ENCODE results near the gene DNAH11.
A peak's percentile ranks its signal among the peaks of the same experiment; 100 is the strongest.

DNAH11 gene

GRCh38 chr7:21611129-21611528 lies 68.3 kb downstream of the DNAH11 start:
- TF ChIP-seq CTCF (IDR thresholded peaks at IDR 0.05; ENCODE audit: low read depth, low read length): no peak
- DNase-seq (ENCODE audit: extremely low read depth, low read depth): no peak

- DNase-seq (ENCODE audit: extremely low read depth, low read depth): no peak
- TF ChIP-seq CTCF (IDR thresholded peaks at IDR 0.05; ENCODE audit: low read depth, low read length): no peak
Measured at GRCh38 chr7:21616091-21616490, 73.3 kb downstream of the DNAH11 start.

- TF ChIP-seq CTCF (IDR thresholded peaks at IDR 0.05; ENCODE audit: low read depth, low read length): no peak
- no peak for DNase-seq (ENCODE audit: extremely low read depth, low read depth)
Measured at GRCh38 chr7:21616796-21617436, 74.1 kb downstream of the DNAH11 start.

GRCh38 chr7:21617513-21617912 lies 74.7 kb downstream of the DNAH11 start:
- no peak for DNase-seq (ENCODE audit: extremely low read depth, low read depth)

GRCh38 chr7:21617916-21618390 lies 75.1 kb downstream of the DNAH11 start:
- no peak for TF ChIP-seq CTCF (IDR thresholded peaks at IDR 0.05; ENCODE audit: low read depth, low read length)
- peak; percentile 14 for DNase-seq (ENCODE audit: extremely low read depth, low read depth)

More at GRCh38 chr7:21617513-21617912, 74.7 kb downstream of the DNAH11 start:
- no peak for TF ChIP-seq CTCF (IDR thresholded peaks at IDR 0.05; ENCODE audit: low read depth, low read length)

- no peak for TF ChIP-seq CTCF (IDR thresholded peaks at IDR 0.05; ENCODE audit: low read depth, low read length)
- DNase-seq (ENCODE audit: extremely low read depth, low read depth): no peak
Measured at GRCh38 chr7:21618706-21619105, 75.9 kb downstream of the DNAH11 start.

GRCh38 chr7:21620054-21620453 lies 77.2 kb downstream of the DNAH11 start:
- DNase-seq (ENCODE audit: extremely low read depth, low read depth): no peak
- TF ChIP-seq CTCF (IDR thresholded peaks at IDR 0.05; ENCODE audit: low read depth, low read length): no peak
